ENCODE measurements around the gene CCKAR. TPM values are rescaled to one million over a fixed set of nuclear protein-coding genes. Genes with fewer than 3 reads are reported as not detected.
A peak's percentile ranks its signal among the peaks of the same experiment; 100 is the strongest.

Gene CCKAR
- total RNA-seq, 1 donor from 2014 or later = not detected

DNA sequence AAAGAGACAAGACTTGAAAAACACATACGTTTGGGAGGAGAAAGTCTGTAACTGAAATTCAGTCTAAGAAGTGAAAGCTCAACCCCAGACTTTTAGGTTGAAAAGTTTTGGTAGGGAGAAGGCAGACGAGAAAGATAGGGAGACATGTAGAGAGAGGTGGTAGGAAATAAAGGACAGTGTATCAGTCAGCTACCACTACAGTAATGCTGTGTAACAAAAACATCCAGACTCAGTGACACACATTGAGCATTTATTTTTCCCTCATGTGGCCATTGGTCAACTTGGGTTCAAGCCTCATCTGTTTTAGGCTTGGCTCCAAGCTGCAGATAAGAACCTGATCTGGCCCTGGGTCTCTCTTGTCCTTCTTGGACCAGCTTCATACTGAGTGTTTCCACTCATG is 26.9 kb downstream of the CCKAR start:
- H3K4me3 ChIP-seq = no peak overlapping the region
- intact Hi-C loops (cut with DNase I) = loop anchor here (10.0 kb wide), 1 partner anchor 251 kb away; no protein-coding TSS in a partner anchor
- no peaks in the 10 kb centered on the region for H3K36me3 ChIP-seq
- H3K9me3 ChIP-seq = no peaks in the 10 kb centered on the region
- H3K27ac ChIP-seq = no peak overlapping the region
- ATAC-seq (no peak), DNase-seq (no peak)
- H3K4me1 ChIP-seq = no peaks in the 10 kb centered on the region
- TF ChIP-seq CTCF (IDR thresholded peaks at IDR 0.05) = no peak
- H3K27me3 ChIP-seq = no peaks in the 10 kb centered on the region

DNA sequence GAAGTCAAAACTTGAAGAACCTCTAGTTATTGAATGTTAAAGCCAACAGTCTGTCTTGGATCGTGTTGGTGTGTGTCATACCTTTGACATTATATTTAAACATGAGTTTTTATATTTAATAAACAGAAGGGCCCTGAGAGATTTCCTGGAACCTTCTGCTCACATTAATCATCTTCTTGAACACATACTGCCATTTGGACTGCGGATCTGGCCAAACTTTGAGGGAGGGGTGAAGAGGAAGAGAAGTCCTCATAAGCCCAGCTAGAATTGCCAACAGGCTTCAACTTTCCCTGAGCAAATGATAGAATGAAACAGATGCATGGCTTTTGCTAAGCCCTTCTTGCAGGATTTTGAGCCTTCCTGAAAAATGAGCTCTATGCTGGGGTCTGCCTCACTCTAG is 27.4 kb downstream of the CCKAR start:
- Histone ChIP-seq H3K4me3 (no peak overlapping the region), H3K27me3 (no peaks in the 10 kb centered on the region), H3K27ac (no peak overlapping the region), H3K36me3 (no peaks in the 10 kb centered on the region), H3K9me3 (no peaks in the 10 kb centered on the region), H3K4me1 (no peaks in the 10 kb centered on the region)
- intact Hi-C loops (cut with DNase I) = loop anchor here (10.0 kb wide), 1 partner anchor 252 kb away; no protein-coding TSS in a partner anchor
- no peak for TF ChIP-seq CTCF (IDR thresholded peaks at IDR 0.05)
- DNase-seq (no peak), ATAC-seq (no peak)

GRCh38 chr4:26459756-26460530 is 30.3 kb downstream of the CCKAR start:
- no peak for TF ChIP-seq CTCF (IDR thresholded peaks at IDR 0.05)
- no peak for ATAC-seq
- no peaks in the 10 kb centered on the region for H3K27me3 ChIP-seq
- H3K36me3 ChIP-seq = no peaks in the 10 kb centered on the region
- intact Hi-C loops (cut with DNase I) = loop anchor here (10.0 kb wide), 2 partner anchors 255 to 555 kb away; no protein-coding TSS in a partner anchor
- H3K4me1 ChIP-seq = no peaks in the 10 kb centered on the region
- no peaks in the 10 kb centered on the region for H3K9me3 ChIP-seq
- no peak overlapping the region for H3K27ac ChIP-seq
- no peak overlapping the region for H3K4me3 ChIP-seq
- DNase-seq = no peak

DNA sequence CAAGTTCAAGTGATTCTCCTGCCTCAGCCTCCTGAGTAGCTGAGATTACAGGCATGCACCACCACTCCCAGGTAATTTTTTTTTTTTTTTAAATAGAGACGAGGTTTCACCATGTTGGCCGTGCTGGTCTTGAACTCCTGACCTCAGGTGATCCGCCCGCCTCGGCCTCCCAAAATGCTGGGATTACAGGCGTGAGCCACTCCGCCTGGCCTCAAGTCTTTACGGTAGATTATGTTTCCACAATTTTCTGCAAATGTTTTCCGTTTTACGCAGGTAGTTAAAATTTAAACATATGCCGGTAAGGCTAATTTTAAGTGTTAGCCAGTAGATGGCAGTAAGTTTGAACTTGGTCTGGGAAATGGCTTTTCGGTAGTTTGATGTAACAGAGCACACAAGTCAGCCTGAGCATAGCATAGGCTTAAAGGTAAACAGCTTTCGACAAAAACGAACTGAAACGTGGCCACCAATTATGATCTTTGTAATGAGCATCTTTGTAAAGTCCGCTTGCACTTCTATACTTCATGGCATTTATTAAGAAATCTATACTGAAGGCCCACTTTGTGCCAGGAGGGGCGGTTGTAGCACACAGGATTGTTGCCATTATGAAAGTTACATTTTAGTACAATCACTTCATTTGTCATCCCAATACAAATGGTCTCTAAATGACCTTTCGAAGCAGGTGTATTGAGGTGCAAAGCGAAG is 31.1 kb downstream of the CCKAR start:
- no peaks in the 10 kb centered on the region for H3K4me1 ChIP-seq
- DNase-seq (no peak), ATAC-seq (peak; percentile 73)
- H3K36me3 ChIP-seq = no peaks in the 10 kb centered on the region
- intact Hi-C loops (cut with DNase I) = loop anchor here (10.0 kb wide), 1 partner anchor 556 kb away; no protein-coding TSS in a partner anchor
- H3K4me3 ChIP-seq = no peak overlapping the region
- no peaks in the 10 kb centered on the region for H3K27me3 ChIP-seq
- no peaks in the 10 kb centered on the region for H3K9me3 ChIP-seq
- H3K27ac ChIP-seq = no peak overlapping the region
- peak; percentile 64 for TF ChIP-seq CTCF (IDR thresholded peaks at IDR 0.05)

DNA sequence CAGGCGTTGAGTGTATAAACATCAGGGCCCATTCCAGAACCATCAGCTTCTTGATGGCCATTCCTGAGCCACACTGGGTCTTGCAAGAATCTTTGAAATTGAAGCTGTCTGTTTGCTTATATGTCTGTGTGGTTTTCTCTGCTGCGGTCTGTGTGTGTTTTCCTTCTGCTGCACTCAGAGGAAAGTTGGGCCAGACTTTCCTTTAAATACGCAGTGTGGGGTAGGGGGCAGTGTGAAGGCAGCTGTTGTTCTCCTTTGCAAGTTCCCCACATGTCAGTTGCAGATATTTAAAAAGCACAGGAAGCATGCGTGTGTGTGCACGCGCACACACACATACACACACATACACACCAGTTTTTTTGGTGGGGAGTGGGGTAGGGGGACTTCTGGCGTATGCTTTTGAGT is 32.1 kb downstream of the CCKAR start:
- no peaks in the 10 kb centered on the region for H3K4me1 ChIP-seq
- H3K9me3 ChIP-seq = no peaks in the 10 kb centered on the region
- ATAC-seq = no peak
- intact Hi-C loops (cut with DNase I) = loop anchor here (10.0 kb wide), 1 partner anchor 557 kb away; no protein-coding TSS in a partner anchor
- TF ChIP-seq CTCF (IDR thresholded peaks at IDR 0.05) = no peak
- H3K4me3 ChIP-seq = no peak overlapping the region
- H3K36me3 ChIP-seq = no peaks in the 10 kb centered on the region
- H3K27me3 ChIP-seq = no peaks in the 10 kb centered on the region
- H3K27ac ChIP-seq = no peak overlapping the region
- DNase-seq = no peak

Measured in upper lobe of right lung (tissue), 1 donor.